A549 (cell line): ENCODE data around the gene LDB1. TPM values are rescaled to one million over a fixed set of nuclear protein-coding genes. Genes with fewer than 3 reads are reported as not detected.

ENCODE experiments used
- ATAC-seq, 2 experiments: fragments of 200-7000 bp in 1 of 2; fragments of >200 bp in 1 of 2; cut with Nextera tagmentation in 1 of 2; cut with Tn5 transposase in 1 of 2; 3 replicates each; pipeline versions ENCODE4 v1.8.0 to v1.9.1; 2018 to 2020; ENCODE audit warnings: mild to moderate bottlenecking in 1 of 2, moderate library complexity in 1 of 2
- CTCF ChIA-PET: fragments of 300-600 bp; sonication (Branson Sonifier 250); formaldehyde crosslinking; extraction: SDS; loops from one replicate; lab custom pipeline; 2021; ENCODE audit warnings: antibody characterized with exemption, inconsistent platforms; lab: Yijun Ruan, JAX
- POLR2A ChIA-PET: fragments of 350-600 bp; formaldehyde crosslinking; extraction: SDS; loops from one replicate; lab custom pipeline; 2021; ENCODE audit warnings: antibody characterized with exemption, inconsistent platforms; lab: Yijun Ruan, JAX
- DNase-seq, 2 experiments: peaks; one replicate each; pipeline versions ENCODE4 v3.0.0 to v3.0.0-alpha.2; 2011 to 2016; ENCODE audit warnings: low read depth in 1 of 2, low spot score in 1 of 2
- FAIRE-seq: peaks from 2 replicates; lab custom pipeline; 2011; peaks lifted over from hg19 to GRCh38; lab: Jason Lieb, UNC
- H3K27ac ChIP-seq, 2 experiments: fragments of >200 bp; sonication (Bioruptor Twin); formaldehyde crosslinking; 3 replicates each; pipeline ENCODE4 v1.5.1; 2016 to 2017
- H3K4me1 ChIP-seq: fragments of >200 bp; sonication (Bioruptor Twin); formaldehyde crosslinking; 3 replicates; pipeline ENCODE4 v1.6.1; 2016
- H3K4me2 ChIP-seq: fragments of >200 bp; sonication (Bioruptor Twin); formaldehyde crosslinking; 3 replicates; pipeline ENCODE4 v1.6.1; 2016
- H3K4me3 ChIP-seq: fragments of >200 bp; sonication (Bioruptor Twin); formaldehyde crosslinking; 3 replicates; pipeline ENCODE4 v1.5.1; 2016
- H3K9me3 ChIP-seq: fragments of >200 bp; sonication (Bioruptor Twin); formaldehyde crosslinking; 3 replicates; pipeline ENCODE4 v1.6.1; 2016
- BCL3 ChIP-seq: fragments of >200 bp; sonication (Bioruptor Twin); formaldehyde crosslinking; IDR thresholded peaks from 3 replicates; pipeline ENCODE4 v1.6.1; 2016
- CEBPB ChIP-seq, 2 experiments: fragments of >200 bp in 1 of 2; sonication (Bioruptor Twin) in 1 of 2; formaldehyde crosslinking in 1 of 2; IDR thresholded peaks; 2 replicates each; pipeline ENCODE4 v1.6.1; 2012 to 2016
- CHD2 ChIP-seq: fragments of 150-350 bp; IDR thresholded peaks from 2 replicates; pipeline ENCODE4 v1.6.1; 2014; ENCODE audit warnings: low read length; ENCODE audit not compliant: partially characterized antibody
- ELK1 ChIP-seq: fragments of 150-350 bp; IDR thresholded peaks from 2 replicates; pipeline ENCODE4 v1.6.1; 2014; ENCODE audit warnings: low read depth, mild to moderate bottlenecking, low read length
- ESRRA ChIP-seq: fragments of 150-350 bp; IDR thresholded peaks from 2 replicates; pipeline ENCODE4 v1.6.1; 2014; ENCODE audit warnings: mild to moderate bottlenecking, low read length, borderline replicate concordance
- FOSB ChIP-seq: fragments of 250-450 bp; sonication (Bioruptor Pico); IDR thresholded peaks from 2 replicates; pipeline ENCODE4 v1.5.0; 2020; ENCODE audit warnings: mild to moderate bottlenecking, moderate library complexity
- FOXS1 ChIP-seq: fragments of 250-450 bp; sonication (Bioruptor Pico); IDR thresholded peaks from 2 replicates; pipeline ENCODE4 v1.5.0; 2020; ENCODE audit warnings: mild to moderate bottlenecking, moderate library complexity
- GATA3 ChIP-seq: IDR thresholded peaks from 2 replicates; pipeline ENCODE4 v1.6.1; 2012; ENCODE audit warnings: borderline replicate concordance
- HOXA7 ChIP-seq: fragments of 250-450 bp; sonication (Bioruptor Pico); IDR thresholded peaks from 2 replicates; pipeline ENCODE4 v1.5.0; 2020; ENCODE audit warnings: mild to moderate bottlenecking, moderate library complexity
- HOXB13 ChIP-seq: fragments of 250-450 bp; sonication (Bioruptor Pico); IDR thresholded peaks from 2 replicates; pipeline ENCODE4 v1.5.0; 2020; ENCODE audit warnings: low read depth, mild to moderate bottlenecking, moderate library complexity
- JUN ChIP-seq, 2 experiments: fragments of >200 bp; sonication (Bioruptor Twin); formaldehyde crosslinking; IDR thresholded peaks; 2 replicates in 1 of 2; 3 replicates in 1 of 2; pipeline ENCODE4 v1.6.1; 2016 to 2017
- KDM5A ChIP-seq: fragments of 200-600 bp; sonication (generic); IDR thresholded peaks from 2 replicates; pipeline ENCODE4 v1.6.1; 2016; ENCODE audit warnings: antibody characterized with exemption, mild to moderate bottlenecking
- MAZ ChIP-seq: fragments of 150-350 bp; IDR thresholded peaks from 2 replicates; pipeline ENCODE4 v1.6.1; 2014; ENCODE audit warnings: antibody characterized with exemption, low read depth, low read length, borderline replicate concordance
- NPAS2 ChIP-seq: fragments of 250-450 bp; sonication (Bioruptor Pico); IDR thresholded peaks from 2 replicates; pipeline ENCODE4 v1.8.0; 2022; ENCODE audit warnings: mild to moderate bottlenecking, moderate library complexity, borderline replicate concordance
- PHF8 ChIP-seq: fragments of 200-600 bp; sonication (generic); IDR thresholded peaks from 2 replicates; pipeline ENCODE4 v1.6.1; 2016; ENCODE audit warnings: low read depth, mild to moderate bottlenecking, antibody characterized with exemption, moderate library complexity, borderline replicate concordance
- POLR2A ChIP-seq: IDR thresholded peaks from 2 replicates; pipeline ENCODE4 v1.6.1; 2012; ENCODE audit warnings: mild to moderate bottlenecking, low read length
- RAD21 ChIP-seq, 2 experiments: fragments of >200 bp in 1 of 2; sonication (Bioruptor Twin) in 1 of 2; formaldehyde crosslinking in 1 of 2; IDR thresholded peaks in 1 of 2; conservative IDR thresholded peaks in 1 of 2; 2 replicates in 1 of 2; 3 replicates in 1 of 2; pipeline ENCODE4 v1.6.1; 2012 to 2018; ENCODE audit warnings: inconsistent platforms in 1 of 2
- REST ChIP-seq: fragments of 200-600 bp; sonication (generic); IDR thresholded peaks from 2 replicates; pipeline ENCODE4 v1.6.1; 2016; ENCODE audit warnings: antibody characterized with exemption, mild to moderate bottlenecking, moderate library complexity
- RNF2 ChIP-seq: fragments of 200-600 bp; sonication (generic); IDR thresholded peaks from 2 replicates; pipeline ENCODE4 v1.6.1; 2016; ENCODE audit warnings: low read depth, mild to moderate bottlenecking, antibody characterized with exemption, moderate library complexity, borderline replicate concordance
- TFCP2L1 ChIP-seq: fragments of 250-450 bp; sonication (Bioruptor Pico); IDR thresholded peaks from 2 replicates; pipeline ENCODE4 v1.5.0; 2021; ENCODE audit warnings: mild to moderate bottlenecking
- ZNF302 ChIP-seq: fragments of 250-450 bp; sonication (Bioruptor Pico); IDR thresholded peaks from 2 replicates; pipeline ENCODE4 v1.9.0; 2021; ENCODE audit warnings: inconsistent platforms, mild to moderate bottlenecking, moderate library complexity
- WGBS: methylation state at CpG from one replicate; pipeline ENCODE4 v1.1.6; 2017; ENCODE audit errors: missing lambda C conversion rate; 5-methylcytosine and 5-hydroxymethylcytosine counted together
- polyA plus RNA-seq, 4 experiments: library from polyadenylated mRNA; depleted of rRNA in 3 of 4; stranded (reverse); fragments of >200 nt; fragmentation: RNase III in 1 of 4; extraction: RNeasy Plus Mini Kit Qiagen cat#74134 plus additional on column Dnase treatment in 1 of 4; gene quantifications; 2 replicates in 3 of 4; 3 replicates in 1 of 4; pipeline ENCODE4 v1.2.3, GENCODE V29; 2011 to 2017

Gene LDB1
- polyA plus RNA-seq, 2 of the 4 experiments (the other 2 are of a cell fraction) = 37.2 to 47.0 TPM

GRCh38 chr10:102151774-102152544, 31.8 kb upstream of the LDB1 start, which contains the start of gene NOLC1 (continued):
- no peak for TF ChIP-seq RNF2
- TF ChIP-seq PHF8 = peak; percentile 98; the same call in 1 of the 2 replicates
- peak; percentile 49; the same call in 1 of the 2 replicates for TF ChIP-seq TFCP2L1 (CRISPR knock-in tag)
- TF ChIP-seq CHD2 = peak; percentile 66
- 0 out of 2 replicates have a peak, but pooled peaks have one; percentile 35 for TF ChIP-seq FOSB
- no peak for TF ChIP-seq RAD21 (conservative IDR thresholded peaks at IDR 0.05 in 1 of 2, IDR thresholded peaks at IDR 0.05 in 1 of 2)
- peak in 1 of 2 experiments; percentile 58; a peak in 1 of 4 replicates for TF ChIP-seq CEBPB (IDR thresholded peaks at IDR 0.05)
- TF ChIP-seq JUN (IDR thresholded peaks at IDR 0.05) = peak; percentile 54 to 97; a peak in 4 of 5 replicates
- peak; percentile 61; the same call in 1 of the 2 replicates for TF ChIP-seq GATA3
- peak; percentile 94 for TF ChIP-seq POLR2A
- TF ChIP-seq HOXA7 = 0 out of 2 replicates have a peak, but pooled peaks have one; percentile 56
- 0 out of 2 replicates have a peak, but pooled peaks have one; percentile 73 for TF ChIP-seq HOXB13
- peak; percentile 86 for TF ChIP-seq BCL3
- 0 out of 2 replicates have a peak, but pooled peaks have one; percentile 59 for TF ChIP-seq KDM5A
- peak; percentile 43; the same call in 1 of the 2 replicates for TF ChIP-seq REST

- Histone ChIP-seq H3K4me2 (peak overlapping the region; percentile 81), H3K4me3 (peak overlapping the region; percentile 22; the same call in 2 of the 3 replicates)
- 16% methylated on average over 3 of the region's 3 CpGs for WGBS
- TF ChIP-seq TFCP2L1 (CRISPR knock-in tag) (no peak), GATA3 (no peak), ESRRA (no peak), FOXS1 (no peak), NPAS2 (CRISPR knock-in tag) (no peak), MAZ (no peak), JUN (IDR thresholded peaks at IDR 0.05) (no peak), ELK1 (no peak), ZNF302 (CRISPR knock-in tag) (no peak), BCL3 (no peak; the same call in 2 of the 3 replicates)
- TF ChIP-seq, all 56 proteins: peak for 0
- Histone ChIP-seq H3K4me1 (peaks cover 28% of the 10 kb centered on the region), H3K9me3 (no peaks in the 10 kb centered on the region), H3K27ac (peak overlapping the region; percentile 64 to 85)
- POLR2A ChIA-PET = interaction anchor here (1.0 to 1.9 kb wide), 8 partner anchors 9 to 333 kb away, joined by 3 to 7 read pairs (median 5); partner anchors contain the start of genes FBXL15 and OGA
- DNase-seq = peak; percentile 44 to 57
- CTCF ChIA-PET = interaction anchor here (1.3 to 6.8 kb wide), 7 partner anchors 7 to 79 kb away, joined by 3 to 40 read pairs (median 6); partner anchors contain the start of gene PPRC1
- FAIRE-seq = no peak
- ATAC-seq = peak; percentile 40 to 41
Measured at GRCh38 chr10:102150970-102151773, 31.0 kb upstream of the LDB1 start.
